ENCODE measurements around the gene UBTF. TPM values are rescaled to one million over a fixed set of nuclear protein-coding genes. Genes with fewer than 3 reads are reported as not detected.

UBTF gene
- total RNA-seq, 1 donor from 2014 or later: 53.9 TPM

DNA sequence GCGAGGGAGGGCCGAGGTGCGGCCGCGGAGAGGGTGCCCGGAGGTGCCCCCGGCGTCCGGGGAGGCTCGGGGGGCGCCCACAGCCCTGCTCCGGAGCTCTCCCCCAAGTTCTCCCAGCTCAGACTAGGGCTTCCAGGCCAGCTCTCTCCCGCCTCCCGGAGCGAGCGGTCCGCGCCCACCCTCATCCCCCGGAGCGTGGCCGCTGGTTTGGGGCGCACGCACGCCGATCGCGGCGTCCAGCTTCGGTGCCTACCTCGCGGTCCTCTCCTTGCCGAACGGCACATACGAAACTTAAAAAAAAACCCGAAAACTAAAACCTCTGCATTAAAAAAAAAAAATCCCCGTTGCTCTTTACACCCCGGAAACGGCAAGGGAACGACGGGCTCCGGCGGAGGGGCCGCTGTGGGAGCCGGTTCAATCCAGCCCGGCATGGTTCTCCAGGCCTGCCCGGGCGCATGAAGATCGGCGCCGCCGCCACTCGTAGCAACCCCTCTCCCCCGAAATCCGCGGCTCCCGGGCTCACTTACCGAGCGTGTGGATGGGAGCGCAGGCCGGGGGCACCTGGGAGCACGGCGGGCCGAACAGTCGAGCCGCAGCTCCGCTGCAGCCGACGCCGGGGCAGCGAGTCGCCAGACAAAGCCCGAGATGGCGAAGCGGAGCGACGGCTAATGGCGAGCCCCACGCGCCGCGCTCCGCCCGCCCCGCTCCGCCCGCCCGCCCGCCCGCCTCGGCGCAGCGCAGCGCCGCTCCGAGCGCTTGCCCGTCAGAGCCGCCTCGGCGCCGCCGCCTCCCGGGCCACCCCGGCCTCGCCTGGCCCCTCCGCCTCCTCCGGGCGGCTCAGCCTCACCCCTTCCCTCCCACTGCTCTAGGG is 973 bp upstream of the UBTF start:
- no peaks in the 10 kb centered on the region for H3K9me3 ChIP-seq (replicated peaks)
- H3K4me1 ChIP-seq: peaks cover 71% of the 10 kb centered on the region
- no peak for TF ChIP-seq CTCF (IDR thresholded peaks at IDR 0.05; ENCODE audit: borderline replicate concordance)
- intact Hi-C loops (cut with micrococcal nuclease): no loop called here
- peak overlapping the region; percentile 100 for H3K27ac ChIP-seq (replicated peaks)
- peak; percentile 51 for DNase-seq
- H3K27me3 ChIP-seq (ENCODE audit: low read depth): no peaks in the 10 kb centered on the region
- H3K36me3 ChIP-seq: peaks cover 20% of the 10 kb centered on the region
- H3K4me3 ChIP-seq: peak overlapping the region; percentile 84

GRCh38 chr17:44219108-44219615 is 313 bp downstream of the UBTF start:
- H3K36me3 ChIP-seq: peaks cover 33% of the 10 kb centered on the region
- peaks cover 69% of the 10 kb centered on the region for H3K4me1 ChIP-seq
- intact Hi-C loops (cut with micrococcal nuclease): no loop called here
- no peak for DNase-seq
- peak overlapping the region; percentile 100 for H3K27ac ChIP-seq (replicated peaks)
- H3K27me3 ChIP-seq (ENCODE audit: low read depth): no peaks in the 10 kb centered on the region
- TF ChIP-seq CTCF (IDR thresholded peaks at IDR 0.05; ENCODE audit: borderline replicate concordance): peak; percentile 59
- no peaks in the 10 kb centered on the region for H3K9me3 ChIP-seq (replicated peaks)
- peak overlapping the region; percentile 84 for H3K4me3 ChIP-seq

- peak overlapping the region; percentile 84 for H3K4me3 ChIP-seq
- peak; percentile 78 for TF ChIP-seq CTCF (IDR thresholded peaks at IDR 0.05; ENCODE audit: borderline replicate concordance)
- DNase-seq: peak; percentile 91
- H3K27me3 ChIP-seq (ENCODE audit: low read depth): no peaks in the 10 kb centered on the region
- H3K4me1 ChIP-seq: peaks cover 62% of the 10 kb centered on the region
- no peaks in the 10 kb centered on the region for H3K9me3 ChIP-seq (replicated peaks)
- peaks cover 37% of the 10 kb centered on the region for H3K36me3 ChIP-seq
- peak overlapping the region; percentile 100 for H3K27ac ChIP-seq (replicated peaks)
- intact Hi-C loops (cut with micrococcal nuclease): no loop called here
Observed at GRCh38 chr17:44218344-44219107, 949 bp downstream of the UBTF start.

- no peak for TF ChIP-seq CTCF (IDR thresholded peaks at IDR 0.05; ENCODE audit: borderline replicate concordance)
- no peaks in the 10 kb centered on the region for H3K27me3 ChIP-seq (ENCODE audit: low read depth)
- intact Hi-C loops (cut with micrococcal nuclease): no loop called here
- H3K4me1 ChIP-seq: peaks cover 55% of the 10 kb centered on the region
- H3K27ac ChIP-seq (replicated peaks): peak overlapping the region; percentile 100
- no peaks in the 10 kb centered on the region for H3K9me3 ChIP-seq (replicated peaks)
- peak overlapping the region; percentile 84 for H3K4me3 ChIP-seq
- H3K36me3 ChIP-seq: peaks cover 41% of the 10 kb centered on the region
- DNase-seq: no peak
Observed at GRCh38 chr17:44217738-44218343, 1.6 kb downstream of the UBTF start.

DNA sequence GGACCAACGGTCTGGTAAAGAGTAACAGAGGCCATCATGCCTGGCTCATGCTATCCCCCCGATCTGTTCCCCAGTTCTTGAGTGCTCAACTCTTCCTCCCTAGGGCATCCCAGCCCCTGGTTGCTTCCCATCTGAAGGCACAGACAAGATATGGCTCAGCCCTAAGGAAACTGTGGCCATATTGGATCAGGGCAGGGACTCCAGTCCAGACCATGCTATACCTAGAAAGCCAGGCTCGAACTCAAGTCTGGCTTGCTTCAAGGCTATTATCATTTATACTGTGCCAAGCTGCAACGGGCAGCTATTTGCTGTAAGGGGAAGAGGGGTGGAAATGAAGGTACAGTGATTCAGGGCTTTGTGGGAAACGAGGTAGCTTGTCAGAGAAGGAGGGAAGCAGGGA is 2.8 kb downstream of the UBTF start:
- Histone ChIP-seq H3K27ac (replicated peaks) (no peak overlapping the region), H3K36me3 (peaks cover 47% of the 10 kb centered on the region), H3K27me3 (ENCODE audit: low read depth) (no peaks in the 10 kb centered on the region), H3K9me3 (replicated peaks) (no peaks in the 10 kb centered on the region), H3K4me1 (peaks cover 45% of the 10 kb centered on the region), H3K4me3 (no peak overlapping the region)
- no peak for DNase-seq
- intact Hi-C loops (cut with micrococcal nuclease): no loop called here
- no peak for TF ChIP-seq CTCF (IDR thresholded peaks at IDR 0.05; ENCODE audit: borderline replicate concordance)
